Adipocyte (in vitro differentiated cells): Measurements from ENCODE around the gene ADCY1.

Source experiments
- DNase-seq: peaks from one replicate; pipeline ENCODE4 v3.0.0-alpha.2; 2015; ENCODE audit warnings: low read depth
- H3K27me3 ChIP-seq: replicated peaks from 2 replicates; pipeline ENCODE4 v1.7.0; 2013; ENCODE audit warnings: mild to moderate bottlenecking, low read length, moderate library complexity; ENCODE audit not compliant: control insufficient read depth, insufficient read depth
- H3K36me3 ChIP-seq: 2 replicates; pipeline ENCODE4 v1.7.0; 2013; ENCODE audit warnings: low read length, mild to moderate bottlenecking, moderate library complexity; ENCODE audit not compliant: control insufficient read depth, insufficient read depth, severe bottlenecking
- H3K4me1 ChIP-seq: 2 replicates; pipeline ENCODE4 v1.7.0; 2013; ENCODE audit warnings: mild to moderate bottlenecking, low read length, moderate library complexity; ENCODE audit not compliant: control insufficient read depth, insufficient read depth
- H3K4me3 ChIP-seq: 2 replicates; pipeline ENCODE4 v1.7.0; 2013; ENCODE audit warnings: mild to moderate bottlenecking, low read length, moderate library complexity
- H3K9ac ChIP-seq: 2 replicates; pipeline ENCODE4 v1.7.0; 2013; ENCODE audit warnings: mild to moderate bottlenecking, low read length, moderate library complexity
- H3K9me3 ChIP-seq: 2 replicates; pipeline ENCODE4 v1.7.0; 2013; ENCODE audit warnings: mild to moderate bottlenecking, low read length, moderate library complexity; ENCODE audit not compliant: control insufficient read depth

The ADCY1 gene

GRCh38 chr7:45670227-45670626 lies 96.1 kb downstream of the ADCY1 start:
- Histone ChIP-seq H3K9me3 (no peaks in the 10 kb centered on the region), H3K9ac (no peak overlapping the region), H3K27me3 (no peaks in the 10 kb centered on the region), H3K36me3 (no peaks in the 10 kb centered on the region), H3K4me3 (no peak overlapping the region), H3K4me1 (no peaks in the 10 kb centered on the region)
- DNase-seq: no peak

GRCh38 chr7:45670717-45671116 lies 96.5 kb downstream of the ADCY1 start:
- Histone ChIP-seq H3K9ac (no peak overlapping the region), H3K27me3 (no peaks in the 10 kb centered on the region)
- DNase-seq: no peak

GRCh38 chr7:45677311-45677900 lies 103.2 kb downstream of the ADCY1 start:
- Histone ChIP-seq H3K27me3 (no peaks in the 10 kb centered on the region), H3K36me3 (no peaks in the 10 kb centered on the region), H3K9me3 (no peaks in the 10 kb centered on the region), H3K9ac (no peak overlapping the region), H3K4me3 (no peak overlapping the region), H3K4me1 (no peaks in the 10 kb centered on the region)
- no peak for DNase-seq

More at GRCh38 chr7:45670717-45671116, 96.5 kb downstream of the ADCY1 start:
- H3K4me3 ChIP-seq: no peak overlapping the region
- H3K9me3 ChIP-seq: no peaks in the 10 kb centered on the region
- H3K4me1 ChIP-seq: no peaks in the 10 kb centered on the region
- H3K36me3 ChIP-seq: no peaks in the 10 kb centered on the region

- H3K4me3 ChIP-seq: no peak overlapping the region
- H3K4me1 ChIP-seq: peaks cover 10% of the 10 kb centered on the region
- H3K27me3 ChIP-seq: no peaks in the 10 kb centered on the region
- H3K36me3 ChIP-seq: no peaks in the 10 kb centered on the region
- no peak overlapping the region for H3K9ac ChIP-seq
- no peak for DNase-seq
- no peaks in the 10 kb centered on the region for H3K9me3 ChIP-seq
Observed at GRCh38 chr7:45679516-45679915, 105.3 kb downstream of the ADCY1 start.

GRCh38 chr7:45680776-45681175 lies 106.6 kb downstream of the ADCY1 start:
- H3K9me3 ChIP-seq: no peaks in the 10 kb centered on the region
- no peak overlapping the region for H3K4me3 ChIP-seq
- H3K4me1 ChIP-seq: peaks cover 10% of the 10 kb centered on the region
- H3K36me3 ChIP-seq: no peaks in the 10 kb centered on the region
- no peak for DNase-seq
- H3K27me3 ChIP-seq: no peaks in the 10 kb centered on the region
- no peak overlapping the region for H3K9ac ChIP-seq

GRCh38 chr7:45681596-45682357 lies 107.6 kb downstream of the ADCY1 start:
- no peaks in the 10 kb centered on the region for H3K36me3 ChIP-seq
- H3K9me3 ChIP-seq: no peaks in the 10 kb centered on the region
- H3K9ac ChIP-seq: no peak overlapping the region
- peaks cover 10% of the 10 kb centered on the region for H3K4me1 ChIP-seq
- no peak overlapping the region for H3K4me3 ChIP-seq
- DNase-seq: no peak
- H3K27me3 ChIP-seq: no peaks in the 10 kb centered on the region

GRCh38 chr7:45682358-45682735 lies 108.2 kb downstream of the ADCY1 start:
- no peak for DNase-seq
- H3K9me3 ChIP-seq: no peaks in the 10 kb centered on the region
- no peak overlapping the region for H3K4me3 ChIP-seq
- H3K27me3 ChIP-seq: no peaks in the 10 kb centered on the region
- peaks cover 10% of the 10 kb centered on the region for H3K4me1 ChIP-seq
- H3K36me3 ChIP-seq: no peaks in the 10 kb centered on the region
- no peak overlapping the region for H3K9ac ChIP-seq

- no peak overlapping the region for H3K4me3 ChIP-seq
- no peaks in the 10 kb centered on the region for H3K9me3 ChIP-seq
- DNase-seq: no peak
- H3K9ac ChIP-seq: no peak overlapping the region
- H3K4me1 ChIP-seq: peaks cover 10% of the 10 kb centered on the region
- H3K36me3 ChIP-seq: no peaks in the 10 kb centered on the region
- H3K27me3 ChIP-seq: no peaks in the 10 kb centered on the region
Observed at GRCh38 chr7:45682836-45683555, 108.8 kb downstream of the ADCY1 start.

- DNase-seq: no peak
- Histone ChIP-seq H3K9me3 (no peaks in the 10 kb centered on the region), H3K27me3 (no peaks in the 10 kb centered on the region), H3K9ac (no peak overlapping the region), H3K4me3 (no peak overlapping the region), H3K4me1 (peaks cover 10% of the 10 kb centered on the region), H3K36me3 (no peaks in the 10 kb centered on the region)
Observed at GRCh38 chr7:45683556-45684148, 109.5 kb downstream of the ADCY1 start.

GRCh38 chr7:45684910-45685618 lies 110.9 kb downstream of the ADCY1 start:
- no peak for DNase-seq

More at GRCh38 chr7:45684910-45685618, 110.9 kb downstream of the ADCY1 start:
- Histone ChIP-seq H3K9me3 (no peaks in the 10 kb centered on the region), H3K27me3 (no peaks in the 10 kb centered on the region), H3K36me3 (no peaks in the 10 kb centered on the region), H3K9ac (no peak overlapping the region), H3K4me3 (no peak overlapping the region), H3K4me1 (peaks cover 10% of the 10 kb centered on the region)
